A673 (cell line): ENCODE results near the gene PPY.

Source experiments
- CTCF ChIP-seq: fragments of 300-800, 200-600 bp; sonication (generic); conservative IDR thresholded peaks from 2 replicates; pipeline ENCODE4 v1.5.1; 2017; ENCODE audit warnings: low read depth, mild to moderate bottlenecking, antibody characterized with exemption, low read length, moderate library complexity, mixed read lengths
- EZH2 ChIP-seq: fragments of 200-600 bp; sonication (generic); IDR thresholded peaks from 2 replicates; pipeline ENCODE4 v1.6.1; 2017; ENCODE audit warnings: borderline replicate concordance, low read depth, mild to moderate bottlenecking, mixed read lengths, antibody characterized with exemption, low read length; ENCODE audit not compliant: poor library complexity, severe bottlenecking

DNA sequence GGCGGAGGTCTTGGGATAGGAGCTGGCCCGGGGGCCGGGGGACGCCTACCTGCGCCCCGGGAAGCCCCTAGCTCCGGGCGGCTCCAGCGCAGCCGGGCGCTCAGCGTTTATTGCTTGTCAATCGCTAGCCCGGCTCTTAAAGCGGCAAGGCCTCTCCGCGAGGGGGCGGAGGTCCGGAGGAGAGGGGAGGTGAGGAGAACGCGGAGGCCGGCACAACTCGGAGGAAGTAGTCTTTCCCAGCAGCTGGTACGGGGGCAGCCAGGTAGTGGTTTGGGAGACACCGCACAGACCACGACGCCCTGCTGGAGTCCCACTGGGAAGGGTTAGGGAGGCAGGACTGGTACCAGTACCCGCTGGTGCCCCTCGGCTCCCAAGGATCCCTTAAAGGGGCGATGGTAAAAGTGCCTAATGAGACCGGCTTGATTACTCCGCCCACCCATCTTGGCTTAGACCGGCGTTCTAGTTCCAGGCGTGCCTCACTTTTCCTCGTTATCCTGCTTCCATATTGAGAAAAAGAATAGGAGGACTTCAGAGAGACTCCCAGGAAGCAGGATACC is 34.8 kb downstream of the PPY start, which contains the start of gene MPP2:
- TF ChIP-seq CTCF (no peak), EZH2 (no peak)
